PC-9 (cell line): Measurements from ENCODE around the gene MAN2A1. TPM values are rescaled to one million over a fixed set of nuclear protein-coding genes. Genes with fewer than 3 reads are reported as not detected.
"Not testable (repeated sequence)": the region's sequence is repeated elsewhere in the genome, so short reads cannot be mapped to it uniquely, and the experiment has no call there.

Experiments used
- BruUV-seq: library from RNA; stranded (reverse); fragments of 400-500 nt; replicated peaks from 2 replicates; lab custom pipeline; 2021; lab: Mats Ljungman, UMichigan
- CTCF ChIA-PET: fragments of 300-600 bp; sonication (Branson Sonifier 250); formaldehyde crosslinking; loops from one replicate; lab custom pipeline; 2022; ENCODE audit warnings: antibody characterized with exemption; lab: Charles Lee
- POLR2A ChIA-PET: fragments of 300-600 bp; sonication (Branson Sonifier 250); formaldehyde crosslinking; loops from one replicate; lab custom pipeline; 2022; ENCODE audit warnings: antibody characterized with exemption; ENCODE audit not compliant: unreplicated experiment; lab: Charles Lee
- DNase-seq, 2 experiments: peaks; one replicate each; pipeline versions ENCODE4 v3.0.0 to v3.0.0-alpha.2; 2015 to 2022; ENCODE audit warnings: mixed read lengths in 1 of 2
- H2AFZ ChIP-seq: fragments of 200-600 bp; sonication (generic); 2 replicates; pipeline ENCODE4 v1.8.1; 2017; ENCODE audit warnings: antibody characterized with exemption
- H3F3A ChIP-seq: fragments of 200-600 bp; sonication (generic); 2 replicates; pipeline ENCODE4 v1.8.1; 2017; ENCODE audit warnings: antibody characterized with exemption, mild to moderate bottlenecking, low read depth; ENCODE audit not compliant: insufficient read depth
- H3K27ac ChIP-seq: fragments of 200-600 bp; sonication (generic); 2 replicates; pipeline ENCODE4 v1.6.1; 2016; ENCODE audit warnings: mixed run types
- H3K27me3 ChIP-seq: fragments of 200-600 bp; sonication (generic); 2 replicates; pipeline ENCODE4 v1.6.1; 2016; ENCODE audit warnings: low read depth, mixed run types; ENCODE audit not compliant: insufficient read depth
- H3K36me3 ChIP-seq: fragments of 200-600 bp; sonication (generic); 2 replicates; pipeline ENCODE4 v1.6.1; 2016; ENCODE audit warnings: low read depth, mixed run types
- H3K4me1 ChIP-seq: fragments of 200-600 bp; sonication (generic); replicated peaks from 2 replicates; pipeline ENCODE4 v1.6.1; 2016; ENCODE audit warnings: mixed run types; ENCODE audit not compliant: insufficient read depth
- H3K4me2 ChIP-seq: fragments of 200-600 bp; sonication (generic); 2 replicates; pipeline ENCODE4 v1.6.1; 2017; ENCODE audit warnings: mixed run types
- H3K4me3 ChIP-seq: fragments of 200-600 bp; sonication (generic); 2 replicates; pipeline ENCODE4 v1.6.1; 2016; ENCODE audit warnings: mixed run types
- H3K79me2 ChIP-seq: fragments of 200-600 bp; sonication (generic); 2 replicates; pipeline ENCODE4 v1.6.1; 2017; ENCODE audit warnings: low read depth, mixed run types
- H3K9me2 ChIP-seq: fragments of 200-600 bp; sonication (generic); 2 replicates; pipeline ENCODE4 v1.8.1; 2017; ENCODE audit warnings: mild to moderate bottlenecking; ENCODE audit not compliant: insufficient read depth
- H3K9me3 ChIP-seq: fragments of 200-600 bp; sonication (generic); 2 replicates; pipeline ENCODE4 v1.8.1; 2016; ENCODE audit warnings: low read depth; ENCODE audit not compliant: insufficient read depth
- H4K20me1 ChIP-seq: fragments of 200-600 bp; sonication (generic); 2 replicates; pipeline ENCODE4 v1.8.1; 2017; ENCODE audit not compliant: insufficient read depth
- EZH2 ChIP-seq: fragments of 200-600 bp; sonication (generic); IDR thresholded peaks from 2 replicates; pipeline ENCODE4 v1.8.0; 2017; ENCODE audit warnings: antibody characterized with exemption, low read depth
- intact Hi-C: fragments of 100-400 bp; cut with micrococcal nuclease; formaldehyde crosslinking; loops from one replicate; pipeline ENCODE4 v1.10.0; 2022; ENCODE audit not compliant: unreplicated experiment
- total RNA-seq: library from RNA; stranded (reverse); gene quantifications from 2 replicates; pipeline ENCODE4 v1.2.3, GENCODE V29; 2021
- TF ChIP-seq, protein P1 (sequence below): fragments of 200-600 bp; sonication (generic); conservative IDR thresholded peaks from 2 replicates; pipeline ENCODE4 v1.6.1; 2017; ENCODE audit warnings: mixed run types, antibody characterized with exemption, mild to moderate bottlenecking, moderate library complexity

MAN2A1 gene
- total RNA-seq, 1 experiment from 2014 or later, result 27.3 TPM

DNA sequence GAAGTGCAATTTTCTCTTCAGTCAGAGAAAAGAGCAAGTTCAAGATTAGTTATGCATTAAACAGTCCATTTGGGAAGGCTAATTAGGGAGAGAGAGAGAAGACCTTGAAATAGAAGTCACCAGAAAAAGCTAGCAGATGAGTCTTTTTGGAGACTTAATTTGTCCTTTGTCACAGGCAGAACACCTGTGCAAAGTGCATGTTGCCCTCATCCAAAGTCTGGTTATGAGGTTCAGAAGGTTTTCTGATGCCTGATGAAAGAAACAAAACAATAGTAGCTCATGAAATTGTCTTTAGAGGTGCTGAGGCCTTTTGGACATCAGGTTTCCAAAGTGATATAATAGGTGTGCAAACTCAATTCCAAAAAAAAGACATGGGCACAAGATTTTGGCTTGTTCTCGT lies 199.3 kb downstream of the MAN2A1 start:
- ChIA-PET CTCF (no interaction called here), POLR2A (interaction anchor here (0.6 kb wide), 1 partner anchor 163 kb away, joined by 3 read pairs; no protein-coding TSS in a partner anchor)

DNA sequence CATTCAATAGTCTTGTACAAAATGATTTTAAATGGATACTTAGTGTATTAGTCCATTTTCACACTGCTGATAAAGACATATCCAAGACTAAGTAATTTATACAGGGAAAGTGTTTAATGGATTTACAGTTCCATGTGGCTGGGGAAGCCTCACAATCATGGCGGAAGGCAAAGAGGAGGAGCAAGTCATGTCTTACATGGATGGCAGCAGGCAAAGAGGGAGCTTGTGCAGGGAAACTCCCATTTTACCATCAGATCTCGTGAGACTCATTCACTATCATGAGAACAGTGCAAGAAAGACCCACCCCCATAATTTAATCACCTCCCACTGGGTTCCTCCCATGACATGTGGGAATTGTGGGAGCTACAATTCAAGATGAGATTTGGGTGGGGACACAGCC lies 203.5 kb downstream of the MAN2A1 start:
- H3K27me3 ChIP-seq, H3K4me3 ChIP-seq, H3K27ac ChIP-seq, intact Hi-C loops, BruUV-seq, H3K9me2 ChIP-seq, DNase-seq, H3K36me3 ChIP-seq, H3F3A ChIP-seq, H3K9me3 ChIP-seq, H3K4me1 ChIP-seq, H3K79me2 ChIP-seq, H2AFZ ChIP-seq, CTCF ChIA-PET, POLR2A ChIA-PET, H4K20me1 ChIP-seq, H3K4me2 ChIP-seq: not testable (repeated sequence)

More for the DNA sequence above, 199.3 kb downstream of the MAN2A1 start:
- no TSS peak for BruUV-seq
- no peaks in the 10 kb centered on the region for H3K36me3 ChIP-seq
- H3K27ac ChIP-seq, result no peak overlapping the region
- H3K27me3 ChIP-seq, result no peaks in the 10 kb centered on the region
- H3K79me2 ChIP-seq, result no peaks in the 10 kb centered on the region
- H2AFZ ChIP-seq, result no peak overlapping the region
- DNase-seq, result no peak
- H4K20me1 ChIP-seq, result no peaks in the 10 kb centered on the region
- no peaks in the 10 kb centered on the region for H3K9me2 ChIP-seq
- intact Hi-C loops, result no loop called here
- no peaks in the 10 kb centered on the region for H3K9me3 ChIP-seq
- no peak overlapping the region for H3K4me2 ChIP-seq
- TF ChIP-seq EZH2, result no peak
- TF ChIP-seq, protein P1, sequence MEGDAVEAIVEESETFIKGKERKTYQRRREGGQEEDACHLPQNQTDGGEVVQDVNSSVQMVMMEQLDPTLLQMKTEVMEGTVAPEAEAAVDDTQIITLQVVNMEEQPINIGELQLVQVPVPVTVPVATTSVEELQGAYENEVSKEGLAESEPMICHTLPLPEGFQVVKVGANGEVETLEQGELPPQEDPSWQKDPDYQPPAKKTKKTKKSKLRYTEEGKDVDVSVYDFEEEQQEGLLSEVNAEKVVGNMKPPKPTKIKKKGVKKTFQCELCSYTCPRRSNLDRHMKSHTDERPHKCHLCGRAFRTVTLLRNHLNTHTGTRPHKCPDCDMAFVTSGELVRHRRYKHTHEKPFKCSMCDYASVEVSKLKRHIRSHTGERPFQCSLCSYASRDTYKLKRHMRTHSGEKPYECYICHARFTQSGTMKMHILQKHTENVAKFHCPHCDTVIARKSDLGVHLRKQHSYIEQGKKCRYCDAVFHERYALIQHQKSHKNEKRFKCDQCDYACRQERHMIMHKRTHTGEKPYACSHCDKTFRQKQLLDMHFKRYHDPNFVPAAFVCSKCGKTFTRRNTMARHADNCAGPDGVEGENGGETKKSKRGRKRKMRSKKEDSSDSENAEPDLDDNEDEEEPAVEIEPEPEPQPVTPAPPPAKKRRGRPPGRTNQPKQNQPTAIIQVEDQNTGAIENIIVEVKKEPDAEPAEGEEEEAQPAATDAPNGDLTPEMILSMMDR, result no peak
- no peaks in the 10 kb centered on the region for H3F3A ChIP-seq
- no peak overlapping the region for H3K4me3 ChIP-seq
- no peaks in the 10 kb centered on the region for H3K4me1 ChIP-seq

DNA sequence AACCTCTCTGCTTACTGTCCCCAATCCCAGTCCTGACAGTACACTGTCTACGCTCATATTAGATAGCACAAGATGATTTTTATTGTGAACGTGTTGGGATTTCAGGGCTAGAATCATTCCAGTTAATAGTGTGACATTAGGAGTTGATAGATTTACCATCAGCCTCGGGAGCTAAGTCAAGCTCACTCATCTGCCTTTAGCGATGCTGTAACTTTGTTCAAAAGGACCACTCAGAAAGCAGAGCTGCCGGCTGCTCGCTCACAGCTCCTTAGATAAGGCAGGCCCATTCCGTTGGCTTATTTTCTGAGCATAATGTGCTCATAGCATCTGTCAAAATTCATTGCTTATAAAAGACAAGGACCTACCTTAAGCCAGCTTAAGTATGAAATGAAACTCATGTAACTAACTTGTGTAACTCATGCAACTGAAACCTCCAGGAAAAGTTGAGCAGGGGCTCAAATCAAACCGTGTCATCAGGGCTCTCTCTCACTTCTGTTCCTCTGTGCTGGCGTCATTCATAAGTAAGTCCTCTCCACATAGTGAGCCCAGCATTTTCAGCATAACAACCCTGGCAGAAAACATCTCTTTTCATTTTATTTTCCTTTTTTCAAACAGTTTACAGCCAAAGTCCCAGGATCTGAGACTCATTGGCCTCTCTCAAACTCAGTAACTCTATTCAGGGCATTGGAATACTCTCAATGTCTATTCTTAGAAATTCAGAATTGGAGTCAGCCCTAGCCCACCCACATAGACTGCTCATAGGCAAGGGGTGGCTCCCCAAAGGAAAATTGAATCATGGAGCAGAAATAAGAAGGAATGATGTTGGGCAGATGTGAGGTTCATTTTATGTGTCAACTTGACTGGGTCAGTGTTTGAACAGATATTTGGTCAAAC lies 208.8 kb downstream of the MAN2A1 start:
- no TSS peak for BruUV-seq
- CTCF ChIA-PET, result no interaction called here
- POLR2A ChIA-PET, result no interaction called here
- Histone ChIP-seq H3K27ac (no peak overlapping the region), H3K36me3 (no peaks in the 10 kb centered on the region), H3K4me3 (no peak overlapping the region), H2AFZ (no peak overlapping the region), H3F3A (no peaks in the 10 kb centered on the region), H3K79me2 (no peaks in the 10 kb centered on the region), H3K9me3 (no peaks in the 10 kb centered on the region), H3K4me1 (0 out of 2 replicates have a peak, but pooled peaks cover 11% of the 10 kb centered on the region), H4K20me1 (no peaks in the 10 kb centered on the region), H3K27me3 (no peaks in the 10 kb centered on the region), H3K4me2 (no peak overlapping the region), H3K9me2 (no peaks in the 10 kb centered on the region; the same call in 1 of the 2 replicates)
- TF ChIP-seq, protein P1, result no peak
- no peak for TF ChIP-seq EZH2
- DNase-seq, result no peak
- intact Hi-C loops, result no loop called here
